RPMI7951 (cell line): ENCODE measurements around the gene SRA1. TPM values are rescaled to one million over a fixed set of nuclear protein-coding genes. Genes with fewer than 3 reads are reported as not detected.

Experiments
- DNase-seq: peaks from one replicate; pipeline ENCODE4 v3.0.0-alpha.2; 2012; ENCODE audit warnings: low read depth
- total RNA-seq: library from RNA; depleted of rRNA; stranded (reverse); fragments of >200 nt; shearing (Covaris generic); gene quantifications from 2 replicates; pipeline ENCODE4 v1.2.3, GENCODE V29; 2014; rRNA removed

Gene SRA1
- total RNA-seq, 1 experiment from 2014 or later, result 47.7 TPM

GRCh38 chr5:140550147-140551079 lies 6.9 kb downstream of the SRA1 start:
- DNase-seq, result no peak

GRCh38 chr5:140549237-140550144 lies 7.8 kb downstream of the SRA1 start:
- no peak for DNase-seq

- DNase-seq, result no peak
Measured at GRCh38 chr5:140548791-140549190, 8.5 kb downstream of the SRA1 start.

- DNase-seq, result no peak
Measured at GRCh38 chr5:140548300-140548688, 9.0 kb downstream of the SRA1 start.

- peak; percentile 90 for DNase-seq
Measured at GRCh38 chr5:140547508-140548299, 9.6 kb downstream of the SRA1 start, which contains the start of gene EIF4EBP3. Gene EIF4EBP3, plus strand, starts transcription at chr5:140547662. Its CDS starts 76 bp downstream, at chr5:140547738.

- DNase-seq, result no peak
Measured at GRCh38 chr5:140546851-140547507, 10.3 kb downstream of the SRA1 start.

- DNase-seq, result no peak
Measured at GRCh38 chr5:140545606-140546005, 11.7 kb downstream of the SRA1 start.

GRCh38 chr5:140544986-140545385 lies 12.3 kb downstream of the SRA1 start:
- no peak for DNase-seq

GRCh38 chr5:140542972-140543371 lies 14.3 kb downstream of the SRA1 start:
- DNase-seq, result no peak

- no peak for DNase-seq
Measured at GRCh38 chr5:140540227-140540626, 17.0 kb downstream of the SRA1 start.

- DNase-seq, result no peak
Measured at GRCh38 chr5:140524003-140524402, 33.3 kb downstream of the SRA1 start.

GRCh38 chr5:140513124-140513523 lies 44.1 kb downstream of the SRA1 start:
- no peak for DNase-seq

- DNase-seq, result no peak
Measured at GRCh38 chr5:140509898-140510297, 47.4 kb downstream of the SRA1 start.

- no peak for DNase-seq
Measured at GRCh38 chr5:140502834-140503233, 54.4 kb downstream of the SRA1 start.

Other genes with a start within 250 kb of the SRA1 start
- gene HBEGF, start 210.9 kb downstream of the SRA1 start, total RNA-seq, result 3.5 and 3.9 TPM in 2 replicates
- gene SLC4A9, start 197.3 kb downstream of the SRA1 start, total RNA-seq, result not detected in 2 replicates
- gene ANKHD1, start 155.6 kb downstream of the SRA1 start, total RNA-seq, result 31.4 and 35.2 TPM in 2 replicates
- not detected in 2 replicates for gene EIF4EBP3, start 9.8 kb downstream of the SRA1 start, total RNA-seq
- gene APBB3, start 7.1 kb upstream of the SRA1 start, total RNA-seq, result 2.3 and 5.0 TPM in 2 replicates
- gene SLC35A4, start 7.4 kb upstream of the SRA1 start, total RNA-seq, result 20.8 and 23.7 TPM in 2 replicates
- 0.20 and 0.96 TPM in 2 replicates for gene CD14, start 75.7 kb upstream of the SRA1 start, total RNA-seq
- gene TMCO6, start 82.0 kb upstream of the SRA1 start, total RNA-seq, result 6.8 and 9.2 TPM in 2 replicates
- 106 and 116 TPM in 2 replicates for gene NDUFA2, start 90.2 kb upstream of the SRA1 start, total RNA-seq
- gene IK, start 90.4 kb upstream of the SRA1 start, total RNA-seq, result 93.8 and 130 TPM in 2 replicates
- gene WDR55, start 107.4 kb upstream of the SRA1 start, total RNA-seq, result 11.2 and 15.4 TPM in 2 replicates
- 0.10 and 0.12 TPM in 2 replicates for gene DND1, start 116.1 kb upstream of the SRA1 start, total RNA-seq
- gene HARS1, start 133.9 kb upstream of the SRA1 start, total RNA-seq, result 52.0 and 62.3 TPM in 2 replicates
- gene HARS2, start 134.0 kb upstream of the SRA1 start, total RNA-seq, result 22.6 and 25.5 TPM in 2 replicates
- gene ZMAT2, start 143.0 kb upstream of the SRA1 start, total RNA-seq, result 44.6 and 45.5 TPM in 2 replicates
- under 0.01 TPM in 1 of 2 replicates, not detected in the other for gene PCDHA1, start 228.7 kb upstream of the SRA1 start, total RNA-seq
- not detected in 2 replicates for gene PCDHA2, start 237.4 kb upstream of the SRA1 start, total RNA-seq
- not detected in 2 replicates for gene PCDHA3, start 243.6 kb upstream of the SRA1 start, total RNA-seq
- under 0.01 and 0.12 TPM in 2 replicates for gene PCDHA4, start 249.6 kb upstream of the SRA1 start, total RNA-seq